PC-9 (cell line): Measurements from ENCODE around the gene NFATC4.

Source experiments
- CTCF ChIP-seq: fragments of 200-600 bp; sonication (generic); conservative IDR thresholded peaks from 2 replicates; pipeline ENCODE4 v1.6.1; 2017; ENCODE audit warnings: mixed run types, antibody characterized with exemption, mild to moderate bottlenecking, moderate library complexity
- EZH2 ChIP-seq: fragments of 200-600 bp; sonication (generic); IDR thresholded peaks from 2 replicates; pipeline ENCODE4 v1.8.0; 2017; ENCODE audit warnings: antibody characterized with exemption, low read depth

- TF ChIP-seq CTCF (no peak), EZH2 (no peak)
Observed at GRCh38 chr14:24361326-24361725, 6.7 kb upstream of the NFATC4 start.
